Activated CD8-positive, alpha-beta T cell treated with anti-CD3 and anti-CD28 coated beads, Interleukin-2, amount 10 ng/mL, durations not matched to agents 7 days and 5 days (primary cell): ENCODE results near the gene CHD6. TPM values are rescaled to one million over a fixed set of nuclear protein-coding genes. Genes with fewer than 3 reads are reported as not detected.
A peak's percentile ranks its signal among the peaks of the same experiment; 100 is the strongest.

Experiments
- ATAC-seq: fragments of 150-1000 bp; cut with Tn5 transposase; one replicate; pipeline ENCODE4 v1.10.0; 2021; ENCODE audit warnings: moderate library complexity
- CTCF ChIA-PET: fragments of 350-600 bp; sonication (Branson Sonifier 250); formaldehyde crosslinking; loops from one replicate; lab custom pipeline; 2021; ENCODE audit warnings: antibody characterized with exemption; lab: Charles Lee
- POLR2A ChIA-PET: fragments of 350-600 bp; sonication (Branson Sonifier 250); formaldehyde crosslinking; loops from one replicate; lab custom pipeline; 2021; ENCODE audit warnings: antibody characterized with exemption; lab: Charles Lee
- DNase-seq: peaks from one replicate; pipeline ENCODE4 v3.0.0-alpha.2; 2020
- H3K27ac Mint-ChIP-seq: one replicate; pipeline ENCODE4 v1.8.0; 2021; ENCODE audit warnings: mild to moderate bottlenecking, mixed read lengths
- H3K27me3 Mint-ChIP-seq: one replicate; pipeline ENCODE4 v1.8.0; 2021; ENCODE audit warnings: low read depth, mixed read lengths
- H3K36me3 Mint-ChIP-seq: one replicate; pipeline ENCODE4 v1.8.0; 2021; ENCODE audit warnings: low read depth, mixed read lengths
- H3K4me1 Mint-ChIP-seq: one replicate; pipeline ENCODE4 v1.8.0; 2021; ENCODE audit warnings: low read depth, mixed read lengths
- H3K4me3 Mint-ChIP-seq: one replicate; pipeline ENCODE4 v1.8.0; 2021; ENCODE audit warnings: mild to moderate bottlenecking, mixed read lengths
- H3K9me3 Mint-ChIP-seq: one replicate; pipeline ENCODE4 v1.8.0; 2022; ENCODE audit warnings: mixed read lengths; ENCODE audit not compliant: insufficient read depth
- total RNA-seq, 2 experiments: library from RNA; stranded (reverse); gene quantifications; one replicate each; pipeline ENCODE4 v1.2.3, GENCODE V29; 2021

CHD6 gene
- total RNA-seq, 2 experiments from 2014 or later, result 29.1 to 32.2 TPM

- H3K27ac Mint-ChIP-seq, result no peak overlapping the region
- peaks cover 38% of the 10 kb centered on the region for H3K4me1 Mint-ChIP-seq
- ATAC-seq (no peak), DNase-seq (no peak)
- POLR2A ChIA-PET, result no interaction called here
- H3K9me3 Mint-ChIP-seq, result no peaks in the 10 kb centered on the region
- CTCF ChIA-PET, result interaction anchor here (0.6 to 4.3 kb wide), 3 partner anchors 9 to 27 kb away, joined by 3 to 25 read pairs (median 3); no protein-coding TSS in a partner anchor
- no peak overlapping the region for H3K4me3 Mint-ChIP-seq
- peaks cover 74% of the 10 kb centered on the region for H3K36me3 Mint-ChIP-seq
- H3K27me3 Mint-ChIP-seq, result no peaks in the 10 kb centered on the region
Measured at GRCh38 chr20:41425180-41425884, 192.8 kb downstream of the CHD6 start.

- Mint-ChIP-seq H3K4me3 (no peak overlapping the region), H3K27me3 (no peaks in the 10 kb centered on the region)
- no peak for ATAC-seq
Measured at GRCh38 chr20:41424546-41424945, 193.6 kb downstream of the CHD6 start.

GRCh38 chr20:41424011-41424410, 194.2 kb downstream of the CHD6 start:
- POLR2A ChIA-PET, result no interaction called here
- DNase-seq, result no peak
- peaks cover 72% of the 10 kb centered on the region for H3K36me3 Mint-ChIP-seq
- H3K4me3 Mint-ChIP-seq, result no peak overlapping the region
- no peaks in the 10 kb centered on the region for H3K27me3 Mint-ChIP-seq
- no peak overlapping the region for H3K27ac Mint-ChIP-seq
- ATAC-seq, result no peak
- H3K4me1 Mint-ChIP-seq, result peaks cover 39% of the 10 kb centered on the region
- CTCF ChIA-PET, result no interaction called here
- H3K9me3 Mint-ChIP-seq, result no peaks in the 10 kb centered on the region

More at GRCh38 chr20:41424546-41424945, 193.6 kb downstream of the CHD6 start:
- POLR2A ChIA-PET, result no interaction called here
- Mint-ChIP-seq H3K9me3 (no peaks in the 10 kb centered on the region), H3K36me3 (peaks cover 75% of the 10 kb centered on the region), H3K27ac (no peak overlapping the region), H3K4me1 (peaks cover 41% of the 10 kb centered on the region)
- no peak for DNase-seq
- CTCF ChIA-PET, result no interaction called here

- no peak for ATAC-seq
- no peaks in the 10 kb centered on the region for H3K27me3 Mint-ChIP-seq
- peaks cover 64% of the 10 kb centered on the region for H3K36me3 Mint-ChIP-seq
- ChIA-PET CTCF (interaction anchor here (1.2 kb wide), 1 partner anchor 12 kb away, joined by 3 read pairs; no protein-coding TSS in a partner anchor), POLR2A (no interaction called here)
- no peak for DNase-seq
- no peak overlapping the region for H3K27ac Mint-ChIP-seq
- no peak overlapping the region for H3K4me3 Mint-ChIP-seq
- H3K4me1 Mint-ChIP-seq, result peaks cover 28% of the 10 kb centered on the region
- H3K9me3 Mint-ChIP-seq, result no peaks in the 10 kb centered on the region
Measured at GRCh38 chr20:41422953-41423352, 195.2 kb downstream of the CHD6 start.

- ATAC-seq, result no peak
- no peak overlapping the region for H3K27ac Mint-ChIP-seq
- CTCF ChIA-PET, result interaction anchor here (3.1 kb wide), 1 partner anchor 8 kb away, joined by 26 read pairs; no protein-coding TSS in a partner anchor
- H3K27me3 Mint-ChIP-seq, result no peaks in the 10 kb centered on the region
- peaks cover 22% of the 10 kb centered on the region for H3K4me1 Mint-ChIP-seq
- no peaks in the 10 kb centered on the region for H3K9me3 Mint-ChIP-seq
- peaks cover 59% of the 10 kb centered on the region for H3K36me3 Mint-ChIP-seq
- POLR2A ChIA-PET, result no interaction called here
- H3K4me3 Mint-ChIP-seq, result no peak overlapping the region
- DNase-seq, result no peak
Measured at GRCh38 chr20:41418739-41419293, 199.4 kb downstream of the CHD6 start.

GRCh38 chr20:41418031-41418430, 200.1 kb downstream of the CHD6 start:
- Mint-ChIP-seq H3K36me3 (peaks cover 58% of the 10 kb centered on the region), H3K27ac (no peak overlapping the region), H3K9me3 (no peaks in the 10 kb centered on the region), H3K27me3 (no peaks in the 10 kb centered on the region), H3K4me3 (no peak overlapping the region), H3K4me1 (peaks cover 25% of the 10 kb centered on the region)
- ATAC-seq, result no peak
- DNase-seq, result no peak
- CTCF ChIA-PET, result interaction anchor here (1.1 kb wide), 1 partner anchor 9 kb away, joined by 3 read pairs; no protein-coding TSS in a partner anchor
- POLR2A ChIA-PET, result interaction anchor here (1.2 kb wide), 1 partner anchor 10 kb away, joined by 3 read pairs; no protein-coding TSS in a partner anchor

GRCh38 chr20:41415191-41415590, 203.0 kb downstream of the CHD6 start:
- Mint-ChIP-seq H3K4me1 (peaks cover 6% of the 10 kb centered on the region), H3K27me3 (no peaks in the 10 kb centered on the region), H3K27ac (no peak overlapping the region), H3K4me3 (no peak overlapping the region), H3K9me3 (no peaks in the 10 kb centered on the region), H3K36me3 (peaks cover 34% of the 10 kb centered on the region)
- ATAC-seq, result no peak
- POLR2A ChIA-PET, result no interaction called here
- no peak for DNase-seq
- CTCF ChIA-PET, result interaction anchor here (1.1 kb wide), 1 partner anchor 279 kb away, joined by 3 read pairs; no protein-coding TSS in a partner anchor

GRCh38 chr20:41413169-41413568, 205.0 kb downstream of the CHD6 start:
- ChIA-PET POLR2A (no interaction called here), CTCF (interaction anchor here (1.3 to 4.7 kb wide), 3 partner anchors 14 to 278 kb away, joined by 3 to 25 read pairs (median 3); no protein-coding TSS in a partner anchor)
- Mint-ChIP-seq H3K27ac (no peak overlapping the region), H3K4me3 (no peak overlapping the region), H3K27me3 (no peaks in the 10 kb centered on the region), H3K9me3 (no peaks in the 10 kb centered on the region), H3K4me1 (peaks cover 18% of the 10 kb centered on the region), H3K36me3 (peaks cover 28% of the 10 kb centered on the region)
- no peak for ATAC-seq
- no peak for DNase-seq

GRCh38 chr20:41412324-41413120, 205.7 kb downstream of the CHD6 start:
- CTCF ChIA-PET, result interaction anchor here (1.6 to 4.7 kb wide), 3 partner anchors 8 to 277 kb away, joined by 3 to 26 read pairs (median 25); no protein-coding TSS in a partner anchor

GRCh38 chr20:41411391-41411847, 206.8 kb downstream of the CHD6 start:
- ChIA-PET CTCF (interaction anchor here (0.8 to 4.7 kb wide), 13 partner anchors 8 to 276 kb away, joined by 3 to 26 read pairs (median 4); partner anchors contain the start of gene LPIN3), POLR2A (interaction anchor here (0.6 kb wide), 1 partner anchor 89 kb away, joined by 4 read pairs; no protein-coding TSS in a partner anchor)
- ATAC-seq (no peak), DNase-seq (no peak)
- Mint-ChIP-seq H3K4me3 (no peak overlapping the region), H3K27ac (no peak overlapping the region), H3K36me3 (peaks cover 28% of the 10 kb centered on the region), H3K4me1 (peaks cover 29% of the 10 kb centered on the region), H3K27me3 (no peaks in the 10 kb centered on the region), H3K9me3 (no peaks in the 10 kb centered on the region)

More at GRCh38 chr20:41412324-41413120, 205.7 kb downstream of the CHD6 start:
- DNase-seq (no peak), ATAC-seq (no peak)
- no peaks in the 10 kb centered on the region for H3K27me3 Mint-ChIP-seq
- no peak overlapping the region for H3K27ac Mint-ChIP-seq
- POLR2A ChIA-PET, result no interaction called here
- H3K4me1 Mint-ChIP-seq, result peaks cover 24% of the 10 kb centered on the region
- H3K36me3 Mint-ChIP-seq, result peaks cover 28% of the 10 kb centered on the region
- no peak overlapping the region for H3K4me3 Mint-ChIP-seq
- H3K9me3 Mint-ChIP-seq, result no peaks in the 10 kb centered on the region

GRCh38 chr20:41408986-41409385, 209.2 kb downstream of the CHD6 start:
- H3K9me3 Mint-ChIP-seq, result no peaks in the 10 kb centered on the region
- H3K4me3 Mint-ChIP-seq, result no peak overlapping the region
- ChIA-PET CTCF (interaction anchor here (1.2 to 4.0 kb wide), 2 partner anchors 9 to 11 kb away, joined by 3 to 26 read pairs; no protein-coding TSS in a partner anchor), POLR2A (interaction anchor here (1.1 kb wide), 1 partner anchor 209 kb away, joined by 3 read pairs; the partner anchor contains the start of gene CHD6)
- H3K4me1 Mint-ChIP-seq, result peaks cover 29% of the 10 kb centered on the region
- peaks cover 22% of the 10 kb centered on the region for H3K36me3 Mint-ChIP-seq
- ATAC-seq (no peak), DNase-seq (no peak)
- peak overlapping the region; percentile 53 for H3K27ac Mint-ChIP-seq
- no peaks in the 10 kb centered on the region for H3K27me3 Mint-ChIP-seq
